ENCODE data around the gene SLC22A3.
"Not testable (repeated sequence)": the region's sequence is repeated elsewhere in the genome, so short reads cannot be mapped to it uniquely, and the experiment has no call there.

Gene SLC22A3, protein sequence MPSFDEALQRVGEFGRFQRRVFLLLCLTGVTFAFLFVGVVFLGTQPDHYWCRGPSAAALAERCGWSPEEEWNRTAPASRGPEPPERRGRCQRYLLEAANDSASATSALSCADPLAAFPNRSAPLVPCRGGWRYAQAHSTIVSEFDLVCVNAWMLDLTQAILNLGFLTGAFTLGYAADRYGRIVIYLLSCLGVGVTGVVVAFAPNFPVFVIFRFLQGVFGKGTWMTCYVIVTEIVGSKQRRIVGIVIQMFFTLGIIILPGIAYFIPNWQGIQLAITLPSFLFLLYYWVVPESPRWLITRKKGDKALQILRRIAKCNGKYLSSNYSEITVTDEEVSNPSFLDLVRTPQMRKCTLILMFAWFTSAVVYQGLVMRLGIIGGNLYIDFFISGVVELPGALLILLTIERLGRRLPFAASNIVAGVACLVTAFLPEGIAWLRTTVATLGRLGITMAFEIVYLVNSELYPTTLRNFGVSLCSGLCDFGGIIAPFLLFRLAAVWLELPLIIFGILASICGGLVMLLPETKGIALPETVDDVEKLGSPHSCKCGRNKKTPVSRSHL

DNA sequence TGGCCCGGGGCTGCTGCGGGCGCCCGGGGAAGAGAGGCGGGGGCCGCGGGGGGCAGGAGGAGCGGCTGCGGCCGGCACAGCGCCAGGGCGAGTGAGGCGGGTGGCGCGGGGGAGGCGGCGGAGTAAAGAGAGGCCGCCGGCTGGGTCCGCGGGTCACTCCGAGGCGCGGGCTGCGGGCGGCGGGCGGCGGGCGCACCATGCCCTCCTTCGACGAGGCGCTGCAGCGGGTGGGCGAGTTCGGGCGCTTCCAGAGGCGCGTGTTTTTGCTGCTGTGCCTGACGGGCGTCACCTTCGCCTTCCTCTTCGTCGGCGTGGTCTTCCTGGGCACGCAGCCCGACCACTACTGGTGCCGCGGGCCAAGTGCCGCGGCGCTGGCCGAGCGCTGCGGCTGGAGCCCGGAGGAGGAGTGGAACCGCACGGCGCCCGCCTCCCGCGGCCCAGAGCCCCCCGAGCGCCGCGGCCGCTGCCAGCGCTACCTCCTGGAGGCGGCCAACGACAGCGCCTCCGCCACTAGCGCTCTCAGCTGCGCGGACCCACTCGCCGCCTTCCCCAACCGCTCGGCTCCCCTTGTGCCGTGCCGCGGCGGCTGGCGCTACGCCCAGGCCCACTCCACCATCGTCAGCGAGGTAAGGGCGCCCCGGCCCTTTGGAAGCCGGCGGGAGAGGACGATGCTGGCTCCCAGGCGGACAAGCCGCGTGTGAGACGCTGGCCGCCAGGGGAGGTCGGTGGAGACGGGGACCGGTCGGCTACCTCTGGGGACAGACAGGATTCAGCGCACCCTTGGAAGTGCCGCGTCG, at the start of gene SLC22A3:
TSS of gene SLC22A3 (plus strand) at position 156 of the 797 bp plus-strand sequence. CDS start at position 198, 42 bp downstream.
- no peak for DNase-seq

DNA sequence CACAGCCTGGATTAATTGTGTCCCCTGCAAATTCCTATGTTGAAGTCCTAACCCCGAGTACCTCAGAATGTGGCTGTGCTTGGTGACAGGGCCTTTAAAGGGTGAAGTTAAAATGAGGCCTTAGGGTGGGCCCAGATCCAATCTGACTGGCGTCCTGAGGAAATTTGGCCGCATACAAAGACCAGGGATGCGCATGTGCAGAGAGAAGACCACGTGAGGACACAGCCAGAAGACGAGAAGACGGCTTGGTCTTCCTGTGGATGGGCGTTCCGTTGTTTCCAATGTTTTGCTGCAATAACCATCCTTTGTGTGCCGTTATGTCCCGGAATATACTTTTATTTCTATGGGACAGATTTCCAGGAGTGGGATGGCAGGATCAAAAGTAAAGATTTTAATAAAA, 48.6 kb upstream of the SLC22A3 start:
- DNase-seq, result no peak

DNA sequence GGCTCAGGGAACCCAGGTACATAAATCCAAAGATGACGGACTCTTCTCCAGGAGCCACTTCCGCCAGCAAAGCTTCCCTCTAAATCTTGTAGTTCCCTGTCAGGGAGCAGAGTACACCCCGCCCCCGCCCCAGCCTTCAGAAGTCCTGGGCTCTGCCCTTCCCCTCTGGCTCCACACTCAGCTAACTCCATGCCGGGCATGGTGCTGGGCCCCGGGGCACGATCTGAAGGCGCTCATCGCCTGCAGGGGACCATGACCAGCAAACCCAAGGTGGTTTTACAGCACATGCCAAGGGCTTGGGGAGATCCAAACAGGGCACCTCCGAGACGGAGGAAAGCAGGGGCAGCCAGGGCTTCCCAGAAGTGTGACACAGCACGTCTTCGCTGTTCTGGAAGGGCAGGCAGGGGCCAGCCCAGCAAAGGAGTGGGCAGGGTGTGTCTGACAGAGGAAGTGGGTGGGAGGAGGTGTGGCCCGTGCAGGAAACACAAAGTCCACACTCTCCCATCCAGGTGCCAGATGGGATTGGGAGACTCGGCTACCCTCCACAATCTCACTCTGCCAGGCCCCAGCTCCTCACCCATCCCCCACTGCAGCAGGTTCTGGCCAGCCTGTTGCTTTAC, 48.0 kb upstream of the SLC22A3 start:
- DNase-seq, result no peak

DNA sequence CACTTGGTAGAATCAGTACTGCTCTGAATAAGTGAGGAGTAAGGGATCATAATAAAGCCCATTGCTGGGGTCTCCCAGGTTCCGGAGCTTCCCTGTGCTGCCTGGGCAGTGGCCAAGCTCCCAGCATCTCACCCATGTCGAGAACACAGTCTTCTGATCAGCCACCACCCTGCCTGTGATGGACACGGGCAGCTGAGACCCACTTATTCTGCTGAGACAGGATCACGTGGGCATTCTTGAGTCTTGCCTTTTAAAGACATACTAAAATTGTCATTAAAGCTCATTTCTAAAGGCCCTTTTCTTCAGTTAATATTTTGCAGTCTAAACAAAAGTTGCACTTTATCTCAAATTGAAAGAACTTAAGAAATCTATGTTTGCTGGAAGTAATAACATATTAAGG, 46.8 kb upstream of the SLC22A3 start:
- no peak for DNase-seq

DNA sequence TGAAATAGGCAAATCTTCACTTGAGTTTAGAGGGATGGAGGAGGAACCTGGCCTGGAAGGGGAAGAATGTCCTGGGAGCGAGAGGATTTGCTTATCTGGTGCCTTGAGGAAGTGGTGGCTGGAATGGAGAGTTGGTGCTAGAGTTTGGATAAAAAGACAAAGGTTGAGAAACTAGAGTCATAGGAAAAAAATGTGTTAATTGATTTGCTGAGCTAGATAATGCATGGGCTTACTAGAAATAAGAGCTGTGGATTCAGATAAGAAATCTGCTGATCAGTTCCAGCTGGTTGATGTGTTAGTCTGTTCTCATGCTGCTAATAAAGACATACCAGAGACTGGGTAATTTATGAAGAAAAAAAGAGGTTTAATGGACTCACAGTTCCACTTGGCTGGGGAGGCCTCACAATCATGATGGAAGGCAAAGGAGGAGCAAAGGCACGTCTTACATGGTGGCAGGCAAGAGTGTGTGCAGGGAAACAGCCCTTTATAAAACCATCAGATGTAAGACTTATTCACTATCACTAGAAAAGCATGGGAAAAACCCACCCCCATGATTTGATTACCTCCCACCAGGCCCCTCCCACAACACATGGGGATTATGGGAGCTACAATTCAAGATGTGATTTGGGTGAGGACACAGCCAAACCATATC, 45.6 kb upstream of the SLC22A3 start:
- DNase-seq, result not testable (repeated sequence)

DNA sequence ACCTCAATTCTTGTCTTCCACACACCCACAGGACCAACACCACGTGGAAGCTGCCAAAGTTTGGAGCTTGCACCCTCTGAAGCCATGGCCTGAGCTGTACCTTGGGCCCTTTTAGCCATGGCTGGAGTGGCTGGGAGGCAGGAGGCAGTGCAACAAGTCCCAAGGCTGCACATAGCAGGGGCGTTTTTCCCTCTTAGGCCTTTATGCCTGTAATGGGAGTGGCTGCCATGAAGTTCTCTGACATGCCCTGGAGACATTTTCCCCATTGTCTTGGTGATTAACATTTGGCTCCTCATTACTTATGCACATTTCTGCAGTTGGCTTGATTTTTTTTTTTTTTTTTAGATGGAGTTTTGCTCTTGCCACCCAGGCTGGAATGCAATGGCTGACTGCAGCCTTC, 44.4 kb upstream of the SLC22A3 start:
- no peak for DNase-seq

DNA sequence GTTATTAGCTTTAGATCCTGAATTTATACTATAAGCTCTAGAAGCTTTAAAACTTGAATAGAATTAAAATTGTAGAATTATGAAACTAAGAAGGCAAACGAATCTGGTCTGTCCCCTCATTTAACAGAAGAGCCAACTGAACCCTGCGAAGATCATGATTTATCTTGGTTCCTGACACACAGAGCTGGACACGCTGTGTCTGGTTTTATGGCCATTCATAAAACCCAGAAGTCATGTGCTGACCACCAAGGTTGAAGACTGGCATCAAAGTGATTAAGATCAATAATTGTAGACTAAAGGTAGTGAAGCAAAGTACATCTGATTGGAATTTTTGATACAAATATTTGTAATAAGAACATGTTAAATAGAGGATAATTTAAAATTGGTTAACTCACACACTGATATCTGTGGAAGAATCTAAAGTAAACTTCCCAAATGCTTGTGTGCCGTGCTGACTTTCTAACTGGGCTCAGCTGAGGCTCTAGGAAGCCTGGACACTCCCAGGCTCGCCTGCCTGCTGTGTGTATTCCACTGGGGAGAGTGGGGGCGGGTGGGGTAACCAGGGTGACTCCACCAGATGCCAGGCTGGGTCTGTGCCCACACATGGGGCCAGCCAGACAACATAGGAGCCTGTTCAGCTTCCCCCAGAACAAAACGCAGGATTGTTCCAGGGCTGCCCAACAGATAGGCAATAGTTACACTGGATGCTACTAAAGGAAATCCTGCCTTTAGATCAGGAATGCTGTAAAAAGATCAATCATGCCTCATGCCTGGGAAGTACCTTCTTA, 42.1 kb upstream of the SLC22A3 start:
- no peak for DNase-seq

DNA sequence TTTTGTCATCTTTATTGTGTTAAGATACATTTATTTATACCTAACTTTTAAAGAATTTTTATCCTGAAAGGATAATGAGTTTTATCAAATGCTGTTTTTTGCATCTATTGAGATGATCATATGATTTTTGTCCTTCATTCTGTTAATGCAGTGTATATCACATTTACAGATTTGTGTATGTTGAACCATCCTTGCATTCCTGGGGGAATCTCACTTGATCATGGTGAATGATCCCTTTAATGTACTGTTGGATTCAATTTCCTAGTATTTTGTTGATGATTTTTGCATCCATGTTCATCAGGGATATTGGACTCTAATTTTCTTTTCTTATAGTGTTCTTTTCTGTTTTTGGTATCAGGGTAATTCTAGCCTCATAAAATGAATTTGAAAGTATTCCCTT, 38.5 kb upstream of the SLC22A3 start:
- DNase-seq, result no peak

DNA sequence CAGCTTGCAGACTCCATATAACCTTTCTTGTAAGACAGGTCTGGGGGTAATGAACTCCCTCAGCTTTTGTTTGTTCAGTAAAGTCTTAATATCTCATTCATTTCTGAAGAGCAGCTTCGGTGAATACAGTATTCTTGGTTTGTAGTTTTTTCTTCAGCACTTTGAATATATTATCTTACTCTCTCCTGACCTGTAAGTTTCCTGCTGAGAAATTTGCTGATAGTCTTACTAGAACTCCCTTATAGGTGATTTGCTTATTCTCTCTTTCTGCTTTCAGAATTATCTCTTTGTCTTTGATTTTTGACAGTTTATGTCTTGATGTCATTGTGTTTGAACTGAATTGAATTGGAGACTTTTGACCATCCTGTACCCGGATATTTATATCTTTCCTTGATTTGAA, 35.3 kb upstream of the SLC22A3 start:
- no peak for DNase-seq

DNA sequence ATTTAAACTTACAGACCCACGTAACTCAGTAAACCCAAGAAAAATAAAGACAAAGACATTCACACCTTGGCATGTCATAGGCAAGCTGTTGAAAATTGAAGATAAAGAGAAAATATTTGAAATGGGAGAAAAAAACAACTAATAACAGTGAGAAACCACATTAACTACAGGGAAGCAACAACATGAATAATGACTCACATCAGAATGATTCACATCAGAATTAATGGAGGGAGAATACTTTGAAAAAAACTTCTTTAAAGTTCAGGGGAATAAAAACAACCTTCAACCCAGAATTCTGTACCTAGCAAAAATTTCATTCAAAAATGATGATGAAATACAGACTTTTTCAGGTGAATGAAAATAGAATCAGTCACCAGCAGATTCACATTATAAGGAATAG, 32.9 kb upstream of the SLC22A3 start:
- no peak for DNase-seq

DNA sequence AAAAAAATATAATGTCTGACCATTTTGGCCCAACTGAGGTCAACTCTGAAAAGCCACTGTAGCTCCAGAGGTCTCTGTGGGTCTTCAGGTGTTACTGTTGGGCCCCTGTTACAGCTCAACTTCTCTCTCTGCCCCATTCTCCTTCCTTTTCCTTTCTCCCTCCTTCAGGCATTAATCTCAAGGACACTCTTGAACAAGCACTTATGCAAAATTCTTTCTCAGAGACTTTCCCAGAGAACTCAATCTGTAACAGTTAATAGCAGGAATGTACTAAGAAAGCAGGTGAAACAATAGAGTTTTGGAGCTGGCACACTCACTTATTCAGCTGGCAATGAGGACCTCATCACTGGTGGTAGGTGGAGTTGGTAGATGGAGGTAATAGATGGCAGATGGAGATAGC, 31.9 kb upstream of the SLC22A3 start:
- no peak for DNase-seq

DNA sequence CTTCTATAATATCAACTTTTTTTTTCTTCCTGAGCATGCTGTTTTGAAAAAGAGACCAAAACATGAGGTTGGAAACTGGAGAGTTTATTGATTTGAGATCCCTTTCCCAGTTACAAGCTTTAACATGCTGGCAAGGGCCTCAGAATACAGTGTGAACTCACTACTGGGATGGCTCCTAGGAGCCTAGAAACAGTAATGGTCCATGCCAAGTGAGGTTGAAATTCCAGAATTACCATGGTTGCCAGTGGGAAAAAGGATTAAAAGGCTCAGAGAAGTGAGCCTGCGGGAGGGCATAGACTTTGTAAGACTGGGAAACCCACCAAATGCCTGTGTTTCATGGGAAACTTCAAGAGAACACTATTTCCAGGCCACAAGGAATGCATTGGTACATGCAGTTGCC, 28.9 kb upstream of the SLC22A3 start:
- DNase-seq, result no peak

DNA sequence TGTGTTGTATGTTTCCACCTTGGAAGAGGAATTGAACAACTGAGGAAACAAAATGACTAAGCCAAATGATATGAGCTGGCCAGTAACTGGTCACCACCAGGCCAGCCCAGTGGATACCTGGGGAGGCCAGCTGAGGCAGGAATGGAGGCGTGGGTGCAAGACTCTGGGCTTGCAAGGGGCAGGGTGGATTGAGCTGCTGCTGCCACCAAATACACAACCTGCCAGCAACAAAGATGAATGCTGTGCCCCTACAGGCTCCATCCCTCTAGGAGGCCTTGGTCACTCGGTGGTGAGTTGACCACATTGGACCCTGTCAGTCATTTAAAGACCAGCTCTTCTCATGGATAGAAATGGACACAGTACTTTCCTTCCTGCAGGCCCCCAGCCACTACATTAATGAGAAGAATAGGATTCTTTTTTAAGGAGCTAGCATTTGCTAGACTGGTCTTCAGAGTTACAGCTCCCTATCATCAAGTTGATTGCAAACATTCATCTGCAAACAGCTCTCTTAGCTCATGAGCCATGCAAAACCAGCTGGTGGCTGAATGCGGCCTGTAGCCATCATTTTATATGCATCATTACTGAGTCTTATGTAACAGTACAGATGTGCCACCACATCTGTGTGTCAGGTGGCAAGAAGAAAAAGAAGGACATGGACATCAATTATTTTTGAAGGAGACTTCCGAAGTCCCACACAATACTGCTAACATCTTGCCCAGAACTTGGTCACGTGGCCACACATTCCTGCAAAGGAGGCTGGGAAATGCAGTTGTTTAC, 26.3 kb upstream of the SLC22A3 start:
- DNase-seq, result no peak

DNA sequence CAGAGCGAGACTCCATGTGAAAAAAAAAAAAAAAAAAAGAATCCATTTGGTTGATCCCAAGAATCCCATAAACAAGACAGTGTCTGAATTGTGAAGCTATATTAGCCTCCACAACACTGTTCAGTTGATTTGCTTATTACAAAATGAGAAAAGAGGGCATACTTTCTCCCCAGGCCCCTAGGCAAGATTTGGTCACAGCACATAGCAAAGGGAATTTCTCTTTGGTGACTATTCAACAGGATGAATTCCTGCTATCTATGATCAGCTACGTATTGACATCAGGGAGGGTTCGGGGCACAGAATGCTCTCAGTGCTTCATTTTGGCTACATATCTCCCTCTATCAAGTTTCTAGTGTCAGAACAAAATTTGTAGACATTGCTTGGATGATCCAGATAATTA, 20.2 kb upstream of the SLC22A3 start:
- DNase-seq, result no peak

DNA sequence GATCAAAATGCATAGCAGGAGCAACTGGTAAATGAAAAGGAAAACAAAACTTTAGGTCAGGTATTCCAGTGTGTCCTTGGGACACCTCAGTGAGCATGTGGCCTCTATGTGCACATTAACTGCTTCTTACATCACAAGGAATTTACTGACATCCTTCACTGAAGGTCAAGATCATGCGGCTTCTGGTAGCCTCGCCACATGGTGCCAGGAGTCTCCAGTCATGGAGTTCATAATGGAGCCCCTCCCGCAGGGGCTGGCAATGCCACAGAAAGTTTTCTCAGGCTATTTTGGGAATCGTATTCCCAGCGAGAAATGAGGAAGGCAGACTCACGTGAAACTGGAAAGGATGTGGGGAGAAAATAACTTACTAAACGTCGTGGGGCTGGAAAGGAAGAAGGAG, 19.7 kb upstream of the SLC22A3 start:
- no peak for DNase-seq

DNA sequence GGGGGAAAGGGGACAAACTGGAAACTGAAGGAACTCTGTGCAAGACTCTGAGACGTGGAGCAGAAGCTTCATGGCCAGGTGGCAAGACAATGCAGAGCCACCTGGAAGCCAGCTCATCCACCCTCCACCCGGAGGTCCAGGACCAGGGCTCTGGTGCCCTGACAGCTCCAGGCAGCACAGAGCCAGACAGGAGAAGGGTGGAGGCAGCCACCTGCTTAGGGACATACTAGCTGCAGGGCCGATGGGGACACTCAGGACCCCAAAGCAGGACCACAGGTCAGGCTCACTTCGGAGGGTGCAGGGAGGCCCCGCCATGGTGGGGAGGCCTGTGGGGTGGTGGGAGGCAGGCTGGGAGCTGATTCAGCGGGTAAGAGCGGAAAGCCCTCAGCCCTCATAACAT, 19.0 kb upstream of the SLC22A3 start:
- DNase-seq, result no peak

DNA sequence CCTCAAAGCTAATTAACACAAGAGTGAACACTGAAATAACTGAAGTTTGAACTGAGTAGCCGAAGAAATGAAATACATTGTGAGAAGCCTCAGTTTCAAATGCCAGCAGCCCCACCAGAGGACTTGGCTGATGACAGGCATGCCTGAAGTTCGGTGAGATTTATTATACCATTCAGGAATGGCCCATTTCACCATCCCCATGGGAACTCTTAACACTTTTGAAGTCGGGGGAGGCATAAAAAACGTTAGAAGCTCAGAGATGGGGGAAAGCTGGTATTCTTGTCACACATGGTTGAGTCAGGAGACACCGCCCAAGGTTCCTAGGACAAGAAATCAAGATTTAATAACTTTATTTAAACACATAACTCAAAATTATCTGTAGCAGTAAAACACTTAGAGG, 17.6 kb upstream of the SLC22A3 start:
- DNase-seq, result no peak

DNA sequence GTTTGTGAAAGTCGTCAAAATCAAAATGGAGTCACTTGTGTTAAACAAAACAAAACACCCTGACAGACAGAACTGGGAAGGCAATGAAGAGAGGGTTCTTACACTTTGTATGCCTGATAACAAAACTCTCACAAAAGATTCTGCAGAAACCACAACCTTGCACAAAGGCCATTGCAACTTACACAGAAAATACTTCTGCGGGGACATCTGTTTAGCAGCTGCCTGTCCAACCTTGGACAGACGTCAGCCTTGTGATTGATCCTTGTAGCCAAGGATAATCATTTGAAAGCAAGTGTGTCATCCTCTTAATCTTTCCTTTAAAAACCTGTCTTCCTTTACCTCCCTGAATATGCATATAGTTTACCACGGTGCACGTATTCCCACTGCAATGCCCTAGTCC, 17.0 kb upstream of the SLC22A3 start:
- DNase-seq, result no peak

DNA sequence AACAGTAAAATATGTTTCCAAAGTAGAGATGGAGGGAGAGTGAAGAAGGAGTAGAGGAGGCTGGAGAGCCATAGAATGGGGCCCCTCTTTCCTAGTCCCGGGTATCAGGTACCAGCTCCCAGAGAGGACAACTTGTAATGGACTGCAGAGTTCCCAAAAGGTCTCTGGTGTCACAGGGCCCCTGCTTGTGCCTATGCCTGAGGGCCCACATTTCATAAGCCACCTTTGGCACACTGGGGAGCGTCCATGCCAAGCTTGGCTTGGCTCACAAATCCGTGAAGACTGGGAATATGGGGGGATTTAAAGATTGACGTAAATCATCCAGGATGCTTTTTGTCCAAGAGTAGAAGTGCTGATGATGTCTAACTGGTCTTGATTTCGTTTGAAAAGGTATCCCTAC, 16.4 kb upstream of the SLC22A3 start:
- no peak for DNase-seq

DNA sequence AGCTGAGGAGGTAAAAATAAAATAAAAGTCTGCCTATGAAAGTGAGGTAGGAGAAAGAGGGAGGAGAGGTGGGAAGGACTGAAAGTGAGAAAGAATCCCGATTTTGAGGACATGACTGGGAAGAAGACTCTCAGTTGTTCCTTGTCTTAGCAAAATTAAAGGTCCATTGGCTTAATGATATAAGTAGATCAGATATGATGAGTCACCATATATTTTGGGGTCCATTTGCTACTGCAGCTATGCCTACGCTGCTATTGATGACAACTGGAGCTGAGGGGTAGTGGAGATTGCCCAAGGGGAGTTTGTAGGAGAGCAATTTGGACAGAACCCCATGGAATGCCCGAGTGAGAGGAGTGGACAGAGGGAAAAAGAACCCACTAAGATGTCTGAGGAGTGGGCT, 15.1 kb upstream of the SLC22A3 start:
- no peak for DNase-seq

DNA sequence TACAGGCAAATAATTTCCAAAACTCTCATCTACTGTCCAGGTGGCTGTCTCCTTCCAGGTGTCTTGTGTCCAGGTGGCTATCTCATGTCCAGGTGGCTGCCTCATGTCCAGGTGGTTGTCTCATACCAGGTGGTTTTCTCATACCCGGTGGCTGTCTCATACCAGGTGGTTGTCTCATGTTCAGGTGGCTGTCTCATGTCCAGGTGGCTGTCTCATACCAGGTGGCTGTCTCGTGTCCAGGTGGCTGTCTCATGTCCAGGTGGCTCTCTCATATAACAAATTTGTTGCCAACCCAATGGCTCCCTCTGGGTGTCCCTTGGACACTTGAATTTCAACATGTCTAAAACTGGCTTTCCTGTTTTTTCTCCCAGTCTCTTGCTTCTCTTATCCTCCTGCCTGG, 14.3 kb upstream of the SLC22A3 start:
- DNase-seq, result no peak

Data from NCI-H2107 (cell line).